Stimulated activated CD4-positive, alpha-beta T cell treated with anti-CD3 and anti-CD28 coated beads, Interleukin-4, amount 100 ng/mL, for 48 hours (primary cell): ENCODE measurements around the gene CEACAM21.
"Not testable (repeated sequence)": the region's sequence is repeated elsewhere in the genome, so short reads cannot be mapped to it uniquely, and the experiment has no call there.

ENCODE experiments used
- DNase-seq, 2 donors: peaks; one replicate each; pipeline ENCODE4 v3.0.0-alpha.2; 2020; ENCODE audit warnings: low read depth in 2 of 2

Gene CEACAM21

GRCh38 chr19:41549884-41550283, 26.1 kb upstream of the CEACAM21 start:
- no peak for DNase-seq

- no peak for DNase-seq
These were observed 24.8 kb upstream of the CEACAM21 start for GRCh38 chr19:41551212-41551610.

DNA sequence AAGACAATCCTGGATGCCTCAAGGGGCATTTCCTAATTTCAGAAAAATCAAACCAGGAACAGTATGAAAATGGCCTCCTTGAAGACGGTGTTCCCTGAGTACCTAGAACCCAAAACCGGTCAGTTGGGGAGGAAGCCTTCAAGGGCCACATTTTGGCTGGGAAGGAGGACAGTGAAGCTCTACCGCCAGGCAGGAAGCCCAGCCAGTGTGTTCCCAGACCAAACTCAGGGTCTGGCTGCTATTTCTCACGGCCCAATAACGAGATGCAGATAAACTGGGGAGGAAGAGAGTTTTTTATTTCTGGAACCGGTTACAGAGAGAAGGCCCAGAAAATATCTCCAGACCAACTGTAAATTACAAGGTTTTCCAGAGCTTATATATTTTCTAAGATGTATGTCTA, 24.3 kb upstream of the CEACAM21 start:
- DNase-seq, result no peak

DNA sequence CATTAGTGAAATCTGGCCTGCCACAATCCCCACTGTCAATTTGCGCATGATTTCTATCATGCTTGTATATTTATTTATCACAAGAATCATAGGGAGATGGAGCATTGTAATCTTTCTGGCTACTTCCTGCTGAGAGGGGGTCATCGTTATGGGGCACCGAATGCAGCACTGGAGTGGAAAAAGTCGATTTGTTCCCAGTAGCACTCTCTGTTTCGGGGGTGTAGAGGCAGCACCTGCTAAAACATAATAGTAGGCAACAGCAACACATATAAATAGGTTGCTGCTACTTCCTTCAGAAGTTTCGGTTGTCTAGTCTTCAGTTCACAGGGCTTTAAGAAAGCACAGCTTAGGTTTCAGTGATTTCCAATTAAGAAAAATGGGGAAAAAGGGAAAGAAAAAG, 23.4 kb upstream of the CEACAM21 start:
- no peak for DNase-seq

DNA sequence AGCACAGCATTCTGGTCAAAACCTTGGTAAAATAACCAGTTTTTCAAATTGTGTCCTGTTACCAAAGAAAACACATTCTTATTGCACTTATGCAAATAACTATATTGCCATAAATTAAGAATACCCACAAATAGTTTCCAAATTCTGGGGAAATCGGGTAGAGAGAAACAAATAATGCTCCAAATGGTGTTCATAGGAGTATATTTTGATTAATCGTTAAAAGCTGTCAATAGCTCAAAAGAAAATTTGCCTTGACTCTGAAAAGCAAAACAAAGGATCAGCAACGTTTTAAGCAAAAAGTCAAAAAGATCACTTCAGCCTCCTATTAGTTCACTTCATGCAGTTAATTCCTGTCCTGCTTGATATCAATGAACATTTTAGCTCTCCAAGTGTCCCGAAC, 22.2 kb upstream of the CEACAM21 start:
- DNase-seq, result no peak

GRCh38 chr19:41554907-41555306, 21.1 kb upstream of the CEACAM21 start:
- no peak for DNase-seq

- DNase-seq, result no peak
These were observed 20.2 kb upstream of the CEACAM21 start for GRCh38 chr19:41555748-41556147.

DNA sequence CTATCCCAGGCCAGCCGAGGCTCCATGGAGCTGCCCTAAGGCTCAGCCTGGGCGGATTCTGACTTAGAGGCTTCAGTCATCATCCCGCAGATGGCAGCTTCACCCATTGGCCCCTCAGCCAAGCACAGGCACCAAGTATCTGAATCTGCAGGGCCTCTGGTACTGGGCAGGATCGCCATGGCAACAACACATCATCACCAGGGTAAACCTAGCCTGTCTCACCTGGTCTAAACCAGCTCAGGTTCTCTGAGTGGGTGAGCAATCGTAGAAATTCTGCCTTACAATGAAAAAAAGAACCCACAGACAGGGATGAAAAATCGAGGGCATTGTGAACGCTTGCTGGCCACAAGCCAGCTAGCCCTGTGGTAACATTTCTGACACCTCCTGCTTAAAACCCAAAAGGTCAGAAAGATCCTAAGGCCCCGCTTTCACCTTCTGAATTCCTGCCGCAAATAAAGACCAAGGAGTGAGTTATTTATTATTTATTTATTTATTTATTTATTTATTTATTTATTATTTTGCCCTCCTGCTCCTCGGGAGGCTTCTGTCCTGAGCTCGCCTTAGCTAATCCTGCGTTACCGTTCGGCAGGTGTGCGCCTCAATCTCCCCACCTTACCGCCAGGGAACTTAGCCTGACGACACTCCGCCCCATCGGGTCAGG, 12.0 kb upstream of the CEACAM21 start:
- DNase-seq, result no peak

DNA sequence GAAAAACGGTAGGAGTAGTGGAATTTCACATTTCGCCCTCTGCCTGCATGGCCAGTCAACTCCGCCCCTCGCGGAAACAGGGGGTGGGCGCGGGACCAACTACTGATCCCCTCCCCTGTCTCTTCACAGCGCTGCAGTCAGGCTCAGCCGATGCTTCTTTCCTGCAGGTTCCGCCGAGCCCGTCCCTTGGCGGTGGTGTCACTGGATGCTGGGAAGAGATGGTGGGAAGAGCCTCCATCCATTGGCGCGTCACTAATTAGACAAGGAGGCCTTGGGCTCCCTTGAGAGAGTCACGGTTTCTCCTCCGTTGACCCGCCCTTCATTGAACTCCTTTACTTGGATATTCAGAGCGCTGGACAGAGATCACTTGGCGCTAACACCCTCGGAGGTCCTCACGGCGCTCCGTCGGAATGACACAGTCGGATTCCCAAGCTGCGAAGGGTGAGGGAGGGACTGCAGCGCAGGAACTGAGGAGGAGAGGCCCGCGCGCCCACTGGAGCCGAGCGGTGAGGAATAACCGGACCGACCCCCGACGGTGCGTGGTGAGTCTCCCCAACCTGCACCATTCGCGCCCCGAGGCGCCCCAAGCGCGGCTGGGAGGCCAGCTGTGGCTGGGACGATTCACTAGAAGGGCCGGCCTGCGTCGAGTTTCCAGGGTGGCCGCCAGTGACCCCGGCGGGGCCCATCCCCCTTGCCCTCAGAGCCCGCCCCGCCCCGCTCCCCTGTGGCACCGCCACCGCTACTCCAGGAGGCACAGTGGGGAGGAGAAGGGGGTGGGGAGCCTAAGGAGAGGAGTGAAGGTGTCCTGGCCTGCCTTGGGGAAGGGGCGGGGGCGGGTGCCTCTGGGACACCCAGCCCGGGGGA, 11.2 kb upstream of the CEACAM21 start:
- DNase-seq, result no peak

DNA sequence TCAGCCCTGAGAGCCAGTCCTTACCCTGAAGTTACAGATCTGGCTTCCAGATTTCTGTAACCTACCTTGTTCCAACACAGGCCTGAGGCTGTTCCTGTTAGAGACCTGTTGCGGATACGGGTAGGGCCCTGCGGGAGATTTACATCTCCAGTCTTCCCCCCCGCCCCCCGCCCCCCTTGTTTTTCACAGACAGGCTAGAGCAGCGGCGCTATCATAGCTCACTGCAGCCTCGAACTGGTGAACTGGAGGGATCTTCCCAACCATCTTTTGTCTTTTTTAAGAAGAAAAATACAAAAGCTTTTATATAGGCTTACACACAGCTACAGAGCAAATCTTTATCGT, 10.6 kb upstream of the CEACAM21 start:
- no peak for DNase-seq

DNA sequence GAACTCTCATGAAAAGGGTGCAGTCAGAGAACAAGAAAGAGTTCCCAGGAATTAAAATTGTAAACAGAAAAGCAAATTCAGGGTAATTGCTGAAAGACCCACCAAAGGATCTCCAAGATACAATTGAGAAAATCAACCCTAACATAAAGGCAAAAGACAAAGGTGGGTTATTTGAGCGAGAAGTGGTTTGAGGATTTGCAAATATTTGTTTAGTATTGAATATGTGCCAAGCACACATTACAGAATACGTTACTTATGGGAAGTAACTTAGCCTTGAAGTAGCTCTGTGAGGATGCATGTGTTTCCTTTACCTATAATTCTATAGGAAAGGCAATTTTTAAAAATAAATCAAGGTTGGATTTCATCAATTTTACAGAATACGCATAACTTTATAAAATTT, 10.0 kb upstream of the CEACAM21 start:
- no peak for DNase-seq

DNA sequence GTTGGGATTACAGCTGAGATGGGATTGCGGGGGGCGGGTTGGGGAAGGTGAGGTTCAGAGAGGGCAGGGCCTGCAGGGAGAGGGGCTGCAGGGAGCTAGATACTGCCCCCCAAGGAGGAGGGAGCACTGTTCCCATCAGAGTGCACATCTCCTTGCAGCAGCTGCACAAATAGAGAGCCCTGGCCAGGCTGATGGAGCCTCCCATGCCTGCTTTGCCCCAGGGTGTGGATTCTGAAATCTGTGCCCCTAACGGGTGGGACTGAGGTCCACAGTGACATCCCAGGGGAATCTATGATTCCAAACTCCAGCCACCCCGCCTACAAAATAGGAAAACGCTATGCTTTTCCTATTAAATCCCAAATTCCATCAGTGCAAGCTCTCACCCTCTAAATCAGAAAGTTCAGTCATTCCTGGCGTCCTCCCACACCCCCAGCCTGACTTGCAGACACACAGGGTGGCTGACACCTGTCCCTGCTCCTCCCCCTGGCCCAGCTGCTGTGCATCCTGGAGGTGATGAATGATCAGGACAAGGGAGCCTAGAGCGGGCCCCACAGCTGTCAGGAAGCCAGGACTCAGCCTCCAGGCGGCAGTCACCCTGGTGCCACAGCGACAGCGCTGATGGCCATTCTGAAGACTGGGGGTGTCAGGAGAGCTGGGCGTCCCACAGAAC, 6.3 kb upstream of the CEACAM21 start:
- DNase-seq, result no peak

- DNase-seq, result no peak
These were observed 5.8 kb upstream of the CEACAM21 start for GRCh38 chr19:41570179-41570578.

DNA sequence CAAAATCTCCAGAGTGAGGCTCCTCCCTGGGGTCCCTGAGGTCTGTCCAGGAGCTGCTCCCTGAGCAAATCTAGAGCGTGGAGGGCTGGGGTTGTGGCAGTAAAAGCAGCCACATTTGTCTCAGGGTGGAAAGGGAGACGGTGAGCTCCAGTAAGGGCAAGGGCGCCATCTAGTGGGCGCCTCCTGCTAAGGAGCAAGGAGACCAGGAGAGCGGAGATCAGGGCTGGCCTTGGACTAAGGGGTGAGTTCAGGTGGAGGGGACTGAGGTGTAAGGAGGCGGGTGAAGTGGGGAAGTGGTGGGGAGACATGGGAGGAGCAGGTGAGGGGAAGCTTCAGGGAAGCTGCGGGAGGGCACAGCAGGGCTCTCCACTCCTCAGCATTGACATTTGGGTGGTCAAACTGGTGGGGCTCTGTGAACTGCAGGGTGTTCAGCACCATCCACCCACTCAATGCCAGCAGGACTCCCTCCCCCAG, 5.3 kb upstream of the CEACAM21 start:
- DNase-seq, result peak; percentile 83 to 84

DNA sequence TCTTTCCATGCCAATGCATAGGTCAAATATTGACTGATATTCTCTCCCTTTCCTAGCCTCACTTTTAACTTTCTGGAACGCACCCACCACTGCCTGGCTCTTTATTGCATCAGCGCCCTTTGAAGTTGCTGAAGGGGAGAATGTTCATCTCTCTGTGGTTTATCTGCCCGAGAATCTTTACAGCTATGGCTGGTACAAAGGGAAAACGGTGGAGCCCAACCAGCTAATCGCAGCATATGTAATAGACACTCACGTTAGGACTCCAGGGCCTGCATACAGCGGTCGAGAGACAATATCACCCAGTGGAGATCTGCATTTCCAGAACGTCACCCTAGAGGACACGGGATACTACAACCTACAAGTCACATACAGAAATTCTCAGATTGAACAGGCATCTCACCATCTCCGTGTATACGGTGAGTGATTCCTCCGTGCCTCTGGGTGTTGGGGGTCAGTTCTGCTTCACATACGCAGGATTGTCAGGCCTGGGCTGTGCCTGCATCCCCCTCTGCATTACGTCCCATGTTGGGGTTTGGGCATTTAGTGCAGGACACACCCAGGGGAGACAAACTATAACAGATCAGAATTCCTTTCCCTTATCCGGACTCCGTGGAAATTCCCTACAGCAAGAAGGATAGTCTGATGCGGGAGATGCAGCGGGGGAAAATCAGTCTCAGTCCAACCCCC, 1.3 kb downstream of the CEACAM21 start:
- no peak for DNase-seq

DNA sequence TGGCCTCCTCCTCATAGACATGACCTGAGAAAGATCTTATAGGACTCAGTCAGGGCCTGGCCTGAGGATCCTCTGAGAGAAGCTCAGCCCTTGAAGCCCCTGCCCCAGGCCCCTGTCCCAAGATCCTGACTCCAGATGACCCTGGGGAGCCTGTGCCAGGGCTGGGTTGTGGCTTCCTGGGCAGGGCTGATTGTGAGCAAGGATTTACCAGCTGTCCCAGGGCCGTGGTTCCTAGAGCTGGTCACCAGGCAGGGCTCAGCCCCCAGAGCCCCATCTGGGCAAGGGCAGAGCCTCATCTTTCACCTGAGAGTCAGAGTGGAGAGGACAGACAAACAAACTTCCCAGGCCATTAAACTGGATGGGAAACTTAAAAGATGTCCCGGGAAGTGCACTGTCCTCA, 1.9 kb downstream of the CEACAM21 start:
- DNase-seq, result no peak

GRCh38 chr19:41578886-41579285, 2.9 kb downstream of the CEACAM21 start:
- no peak for DNase-seq

DNA sequence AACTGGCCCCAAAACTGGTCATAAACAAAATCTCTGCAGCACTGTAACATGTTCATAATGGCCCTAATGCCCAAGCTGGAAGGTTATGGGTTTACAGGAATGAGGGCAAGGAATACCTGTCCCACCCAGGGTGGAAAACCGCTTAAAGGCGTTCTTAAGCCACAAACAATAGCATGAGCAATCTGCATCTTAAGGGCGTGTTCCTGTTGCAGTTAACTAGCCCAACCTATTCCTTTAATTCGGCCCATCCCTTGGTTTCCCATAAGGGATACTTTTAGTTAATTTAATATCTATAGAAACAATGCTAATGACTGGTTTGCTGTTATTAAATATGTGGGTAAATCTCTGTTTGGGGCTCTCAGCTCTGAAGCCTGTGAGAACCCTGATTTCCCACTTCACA, 5.1 kb downstream of the CEACAM21 start:
- DNase-seq, result not testable (repeated sequence)

- not testable (repeated sequence) for DNase-seq
These were observed 6.7 kb downstream of the CEACAM21 start for GRCh38 chr19:41582577-41583182.

DNA sequence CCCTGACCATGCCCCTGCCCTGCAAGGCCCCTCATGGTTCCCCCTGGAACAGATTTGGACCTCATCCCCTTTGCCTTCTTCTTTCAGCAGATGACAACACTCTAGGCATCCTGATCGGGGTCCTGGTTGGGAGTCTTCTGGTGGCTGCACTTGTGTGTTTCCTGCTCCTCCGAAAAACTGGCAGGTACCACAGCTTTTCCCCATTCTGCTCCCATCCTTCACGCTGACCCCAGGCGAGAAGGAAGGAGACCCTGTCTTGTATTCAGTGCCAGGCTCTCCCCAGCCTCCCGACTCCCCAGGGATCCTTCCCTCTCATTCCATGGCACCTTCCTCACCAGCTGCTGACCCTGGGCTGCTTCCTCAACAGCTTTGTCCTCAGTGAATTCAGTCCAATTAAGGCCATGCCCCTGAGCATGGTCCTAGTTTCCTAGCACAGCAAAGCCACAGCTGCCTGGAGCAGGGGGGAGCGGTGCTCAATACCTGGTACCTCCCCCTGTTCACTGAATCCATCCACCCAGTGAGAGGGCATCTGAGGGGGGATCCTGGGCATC, 8.4 kb downstream of the CEACAM21 start:
- DNase-seq, result no peak

DNA sequence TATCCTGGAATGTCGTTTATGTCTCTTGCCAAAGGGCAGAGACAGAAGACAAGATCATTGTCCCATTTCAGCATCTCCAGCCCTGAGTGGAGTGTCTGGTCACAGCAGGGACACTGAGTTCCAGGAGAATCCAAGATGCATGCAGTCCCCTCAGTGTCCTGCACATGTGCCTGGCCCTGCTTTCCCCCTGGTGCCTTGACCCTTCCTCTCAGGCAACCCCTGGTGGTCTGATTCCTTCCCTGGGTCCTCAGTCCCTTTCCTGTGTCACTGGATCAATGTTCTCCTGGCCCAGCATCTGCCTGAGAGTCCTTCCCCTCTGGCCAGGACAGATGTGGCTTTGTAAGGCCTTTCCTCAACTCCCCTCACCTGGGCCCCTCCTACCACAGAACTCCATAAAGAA, 9.0 kb downstream of the CEACAM21 start:
- DNase-seq, result no peak
